ENCODE data around the gene BSN. TPM values are rescaled to one million over a fixed set of nuclear protein-coding genes. Genes with fewer than 3 reads are reported as not detected.

Gene BSN
- total RNA-seq, 1 experiment from 2014 or later, result 0.28 TPM

- Histone ChIP-seq H3K27me3 (ENCODE audit: insufficient read depth, low read depth) (no peaks in the 10 kb centered on the region), H3K27ac (no peak overlapping the region), H3F3A (ENCODE audit: insufficient read depth, low read depth) (no peaks in the 10 kb centered on the region), H3K4me3 (no peak overlapping the region), H2AFZ (no peak overlapping the region), H3K4me2 (no peak overlapping the region), H3K9me3 (ENCODE audit: insufficient read depth, low read depth) (no peaks in the 10 kb centered on the region), H3K4me1 (replicated peaks; ENCODE audit: insufficient read depth) (no peaks in the 10 kb centered on the region), H3K36me3 (ENCODE audit: low read depth) (no peaks in the 10 kb centered on the region; the same call in 1 of the 2 replicates), H3K9me2 (ENCODE audit: insufficient read depth) (no peaks in the 10 kb centered on the region), H3K79me2 (ENCODE audit: low read depth) (no peaks in the 10 kb centered on the region), H4K20me1 (ENCODE audit: insufficient read depth) (no peaks in the 10 kb centered on the region; the same call in 1 of the 2 replicates)
- no peak for DNase-seq
- TF ChIP-seq EZH2 (IDR thresholded peaks at IDR 0.05; ENCODE audit: low read depth), result no peak
- TF ChIP-seq CTCF (conservative IDR thresholded peaks at IDR 0.05), result no peak
- intact Hi-C loops (cut with micrococcal nuclease; ENCODE audit: unreplicated experiment), result no loop called here
- ChIA-PET POLR2A (ENCODE audit: unreplicated experiment) (no interaction called here), CTCF (no interaction called here)
- BruUV-seq (replicated peaks), result no TSS peak
Measured at GRCh38 chr3:49519916-49520385, 34.3 kb upstream of the BSN start.

- POLR2A ChIA-PET (ENCODE audit: unreplicated experiment), result interaction anchor here (0.6 kb wide), 1 partner anchor 54 kb away, joined by 3 read pairs; no protein-coding TSS in a partner anchor
- no TSS peak for BruUV-seq (replicated peaks)
- CTCF ChIA-PET, result no interaction called here
- TF ChIP-seq EZH2 (IDR thresholded peaks at IDR 0.05; ENCODE audit: low read depth), result no peak
- no peak for TF ChIP-seq CTCF (conservative IDR thresholded peaks at IDR 0.05)
- Histone ChIP-seq H2AFZ (no peak overlapping the region), H3K79me2 (ENCODE audit: low read depth) (no peaks in the 10 kb centered on the region), H3K27me3 (ENCODE audit: insufficient read depth, low read depth) (no peaks in the 10 kb centered on the region), H3K9me3 (ENCODE audit: insufficient read depth, low read depth) (no peaks in the 10 kb centered on the region), H3K4me3 (no peak overlapping the region), H3K4me1 (replicated peaks; ENCODE audit: insufficient read depth) (no peaks in the 10 kb centered on the region), H3K27ac (no peak overlapping the region), H3K36me3 (ENCODE audit: low read depth) (no peaks in the 10 kb centered on the region), H3K9me2 (ENCODE audit: insufficient read depth) (no peaks in the 10 kb centered on the region), H3K4me2 (no peak overlapping the region), H4K20me1 (ENCODE audit: insufficient read depth) (no peaks in the 10 kb centered on the region; the same call in 1 of the 2 replicates), H3F3A (ENCODE audit: insufficient read depth, low read depth) (no peaks in the 10 kb centered on the region)
- intact Hi-C loops (cut with micrococcal nuclease; ENCODE audit: unreplicated experiment), result no loop called here
- DNase-seq, result no peak
Measured at GRCh38 chr3:49523756-49524747, 30.2 kb upstream of the BSN start.

- H4K20me1 ChIP-seq (ENCODE audit: insufficient read depth), result no peaks in the 10 kb centered on the region
- CTCF ChIA-PET, result no interaction called here
- TF ChIP-seq EZH2 (IDR thresholded peaks at IDR 0.05; ENCODE audit: low read depth), result no peak
- TF ChIP-seq CTCF (conservative IDR thresholded peaks at IDR 0.05), result no peak
- no peaks in the 10 kb centered on the region for H3K9me2 ChIP-seq (ENCODE audit: insufficient read depth)
- H2AFZ ChIP-seq, result no peak overlapping the region
- no peaks in the 10 kb centered on the region for H3K79me2 ChIP-seq (ENCODE audit: low read depth)
- no peak overlapping the region for H3K27ac ChIP-seq
- H3K9me3 ChIP-seq (ENCODE audit: insufficient read depth, low read depth), result no peaks in the 10 kb centered on the region
- no peaks in the 10 kb centered on the region for H3K36me3 ChIP-seq (ENCODE audit: low read depth)
- H3K4me2 ChIP-seq, result no peak overlapping the region
- intact Hi-C loops (cut with micrococcal nuclease; ENCODE audit: unreplicated experiment), result no loop called here
- no peaks in the 10 kb centered on the region for H3K4me1 ChIP-seq (replicated peaks; ENCODE audit: insufficient read depth)
- no peak for DNase-seq
- no peaks in the 10 kb centered on the region for H3F3A ChIP-seq (ENCODE audit: insufficient read depth, low read depth)
- no peak overlapping the region for H3K4me3 ChIP-seq
- H3K27me3 ChIP-seq (ENCODE audit: insufficient read depth, low read depth), result no peaks in the 10 kb centered on the region
- no TSS peak for BruUV-seq (replicated peaks)
- POLR2A ChIA-PET (ENCODE audit: unreplicated experiment), result no interaction called here
Measured at GRCh38 chr3:49529567-49529966, 24.7 kb upstream of the BSN start.
